ENCODE measurements around the gene NEK4.

DNA sequence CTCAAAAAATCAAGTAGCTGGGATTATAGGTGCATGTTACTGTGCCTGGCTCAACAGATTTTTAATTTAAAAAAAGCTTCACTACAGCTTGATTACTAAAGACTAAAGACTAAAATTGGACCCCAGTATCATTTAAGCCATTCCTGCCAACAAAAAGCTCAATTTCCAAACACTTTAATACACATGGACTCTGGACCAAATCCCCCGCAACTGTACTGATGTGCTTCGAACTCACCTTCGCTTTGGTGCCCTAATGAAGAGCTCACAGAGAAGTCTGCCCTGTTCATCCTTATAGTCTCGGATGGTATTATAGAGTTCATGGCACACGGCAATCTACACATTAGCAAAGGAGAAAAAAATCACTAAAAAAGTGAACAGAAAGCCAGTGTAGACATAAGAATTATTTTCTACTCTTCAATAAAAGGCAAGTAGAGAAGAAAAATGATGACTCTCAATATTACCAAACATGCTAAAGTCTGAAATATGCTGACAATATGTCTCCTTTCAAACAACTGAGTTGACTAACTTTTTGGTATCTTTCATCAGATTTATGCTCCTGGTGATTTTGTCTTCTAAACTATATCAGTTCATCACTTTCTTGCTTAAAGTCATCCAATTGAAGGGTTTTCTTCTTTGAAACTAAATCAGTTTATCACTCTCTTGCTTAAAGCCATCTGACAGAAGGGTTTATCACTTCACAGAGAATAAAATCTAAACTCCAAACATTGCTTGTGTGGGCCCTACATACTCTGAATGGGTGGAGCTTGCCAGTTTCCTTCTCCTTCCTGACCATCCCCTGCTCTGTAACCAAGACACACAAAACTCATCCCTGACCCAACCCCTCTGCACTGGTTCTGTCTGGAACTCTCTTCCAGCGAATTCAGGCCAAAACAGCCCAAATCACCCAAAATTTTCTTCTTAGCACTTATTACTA is 92.2 kb downstream of the NEK4 start:
- no peak for TF ChIP-seq TAF1 (IDR thresholded peaks at IDR 0.05; ENCODE audit: borderline replicate concordance, insufficient read depth, low read length)
- TF ChIP-seq, protein P1, sequence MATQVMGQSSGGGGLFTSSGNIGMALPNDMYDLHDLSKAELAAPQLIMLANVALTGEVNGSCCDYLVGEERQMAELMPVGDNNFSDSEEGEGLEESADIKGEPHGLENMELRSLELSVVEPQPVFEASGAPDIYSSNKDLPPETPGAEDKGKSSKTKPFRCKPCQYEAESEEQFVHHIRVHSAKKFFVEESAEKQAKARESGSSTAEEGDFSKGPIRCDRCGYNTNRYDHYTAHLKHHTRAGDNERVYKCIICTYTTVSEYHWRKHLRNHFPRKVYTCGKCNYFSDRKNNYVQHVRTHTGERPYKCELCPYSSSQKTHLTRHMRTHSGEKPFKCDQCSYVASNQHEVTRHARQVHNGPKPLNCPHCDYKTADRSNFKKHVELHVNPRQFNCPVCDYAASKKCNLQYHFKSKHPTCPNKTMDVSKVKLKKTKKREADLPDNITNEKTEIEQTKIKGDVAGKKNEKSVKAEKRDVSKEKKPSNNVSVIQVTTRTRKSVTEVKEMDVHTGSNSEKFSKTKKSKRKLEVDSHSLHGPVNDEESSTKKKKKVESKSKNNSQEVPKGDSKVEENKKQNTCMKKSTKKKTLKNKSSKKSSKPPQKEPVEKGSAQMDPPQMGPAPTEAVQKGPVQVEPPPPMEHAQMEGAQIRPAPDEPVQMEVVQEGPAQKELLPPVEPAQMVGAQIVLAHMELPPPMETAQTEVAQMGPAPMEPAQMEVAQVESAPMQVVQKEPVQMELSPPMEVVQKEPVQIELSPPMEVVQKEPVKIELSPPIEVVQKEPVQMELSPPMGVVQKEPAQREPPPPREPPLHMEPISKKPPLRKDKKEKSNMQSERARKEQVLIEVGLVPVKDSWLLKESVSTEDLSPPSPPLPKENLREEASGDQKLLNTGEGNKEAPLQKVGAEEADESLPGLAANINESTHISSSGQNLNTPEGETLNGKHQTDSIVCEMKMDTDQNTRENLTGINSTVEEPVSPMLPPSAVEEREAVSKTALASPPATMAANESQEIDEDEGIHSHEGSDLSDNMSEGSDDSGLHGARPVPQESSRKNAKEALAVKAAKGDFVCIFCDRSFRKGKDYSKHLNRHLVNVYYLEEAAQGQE (IDR thresholded peaks at IDR 0.05; ENCODE audit: insufficient read depth in 1 of 2, low read depth in 2 of 2, low read length in 2 of 2), result no peak
- TF ChIP-seq POLR2AphosphoS5 (IDR thresholded peaks at IDR 0.05; ENCODE audit: low read depth, low read length), result no peak
- TF ChIP-seq SIN3A (IDR thresholded peaks at IDR 0.05; ENCODE audit: borderline replicate concordance, insufficient read depth, low read length), result no peak
- TF ChIP-seq FOXP2 (optimal IDR thresholded peaks at IDR 0.05; ENCODE audit: borderline replicate concordance, extremely low read depth, extremely low read length, insufficient read depth), result no peak

All from PFSK-1 (cell line).